Myometrial cell (primary cell): ENCODE measurements around the gene MOG. TPM values are rescaled to one million over a fixed set of nuclear protein-coding genes. Genes with fewer than 3 reads are reported as not detected.

Experiments
- total RNA-seq: library from RNA; depleted of rRNA; stranded (reverse); fragments of >200 nt; gene quantifications from 2 replicates; pipeline ENCODE4 v1.2.3, GENCODE V29; 2015

MOG gene
- not detected in 2 replicates for total RNA-seq

GRCh38 chr6:29656798-29657197, at the start of gene MOG:
MOG (plus strand) TSS chr6:29657092; CDS start chr6:29657210, 118 bp downstream.

GRCh38 chr6:29632789-29633533, 23.9 kb upstream of the MOG start, which contains the start of gene GABBR1:
GABBR1 (minus strand) TSS chr6:29633183; CDS start chr6:29632385, 798 bp downstream.

GRCh38 chr6:29680904-29681303, 24.0 kb downstream of the MOG start, which contains the start of gene ZFP57:
ZFP57 (minus strand) TSS chr6:29681152; CDS start chr6:29677003, 4,149 bp downstream.

Other genes starting within 250 kb of the MOG start
- gene OR12D1, start 242.2 kb upstream of the MOG start, total RNA-seq, result not detected in 2 replicates
- gene OR10C1, start 217.8 kb upstream of the MOG start, total RNA-seq, result not detected in 2 replicates
- not detected in 2 replicates for gene OR11A1, start 200.0 kb upstream of the MOG start, total RNA-seq
- gene OR2H1, start 199.9 kb upstream of the MOG start, total RNA-seq, result not detected in 2 replicates
- not detected in 2 replicates for gene MAS1L, start 169.1 kb upstream of the MOG start, total RNA-seq
- not detected in 2 replicates for gene UBD, start 97.4 kb upstream of the MOG start, total RNA-seq
- not detected in 2 replicates for gene OR2H2, start 72.0 kb upstream of the MOG start, total RNA-seq
- gene GABBR1, start 23.9 kb upstream of the MOG start, total RNA-seq, result 7.1 and 8.6 TPM in 2 replicates
- gene ZFP57, start 24.1 kb downstream of the MOG start, total RNA-seq, result 0.58 TPM in 1 of 2 replicates, not detected in the other
- gene HLA-F, start 66.3 kb downstream of the MOG start, total RNA-seq, result 4.6 and 12.6 TPM in 2 replicates
- not detected in 2 replicates for gene HLA-G, start 170.7 kb downstream of the MOG start, total RNA-seq